Ammon's horn (tissue), 1 donor: Measurements from ENCODE around the gene SPHK1.
"Not testable (repeated sequence)": the region's sequence is repeated elsewhere in the genome, so short reads cannot be mapped to it uniquely, and the experiment has no call there.

Experiments
- DNase-seq: peaks from one replicate; pipeline ENCODE4 v3.0.0-alpha.2; 2016; ENCODE audit warnings: low spot score

The SPHK1 gene, protein sequence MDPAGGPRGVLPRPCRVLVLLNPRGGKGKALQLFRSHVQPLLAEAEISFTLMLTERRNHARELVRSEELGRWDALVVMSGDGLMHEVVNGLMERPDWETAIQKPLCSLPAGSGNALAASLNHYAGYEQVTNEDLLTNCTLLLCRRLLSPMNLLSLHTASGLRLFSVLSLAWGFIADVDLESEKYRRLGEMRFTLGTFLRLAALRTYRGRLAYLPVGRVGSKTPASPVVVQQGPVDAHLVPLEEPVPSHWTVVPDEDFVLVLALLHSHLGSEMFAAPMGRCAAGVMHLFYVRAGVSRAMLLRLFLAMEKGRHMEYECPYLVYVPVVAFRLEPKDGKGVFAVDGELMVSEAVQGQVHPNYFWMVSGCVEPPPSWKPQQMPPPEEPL

GRCh38 chr17:76384222-76384986 lies at the start of gene SPHK1:
TSS of gene SPHK1 (plus strand) at chr17:76384609. CDS start at chr17:76385645, 1,036 bp downstream.
- DNase-seq, result peak; percentile 27

GRCh38 chr17:76335716-76336381 lies 48.6 kb upstream of the SPHK1 start:
- DNase-seq, result no peak

DNA sequence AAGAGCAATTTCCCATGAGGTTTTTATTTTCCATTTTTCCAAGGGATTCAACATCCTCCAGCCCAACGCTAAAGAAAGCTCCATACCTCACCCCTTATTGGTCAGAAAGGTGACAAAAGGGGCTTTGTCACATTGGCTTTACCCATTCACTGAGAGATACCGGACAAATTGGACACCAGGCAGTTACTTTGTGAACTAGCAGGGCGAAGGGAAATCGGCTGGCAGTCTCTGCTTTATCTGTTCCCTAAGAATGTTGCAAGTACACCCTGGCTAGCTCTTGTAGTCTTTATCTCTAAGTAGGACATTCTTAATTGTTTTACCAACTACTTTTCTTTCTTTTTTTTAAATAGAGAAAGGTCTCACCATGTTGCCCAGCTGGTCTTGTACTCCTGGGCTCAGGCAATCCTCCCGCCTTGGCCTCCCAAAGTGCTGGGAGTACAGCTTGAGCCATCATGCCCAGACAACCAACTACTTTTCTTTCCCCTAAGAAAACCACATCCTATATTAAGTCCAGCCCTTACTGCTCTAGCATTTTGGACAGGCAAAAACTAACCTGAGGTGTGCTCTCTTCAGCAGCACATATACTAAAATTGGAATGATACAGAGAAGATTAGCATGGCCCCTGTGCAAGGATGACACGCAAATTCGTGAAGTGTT lies 47.5 kb upstream of the SPHK1 start:
- DNase-seq, result no peak

DNA sequence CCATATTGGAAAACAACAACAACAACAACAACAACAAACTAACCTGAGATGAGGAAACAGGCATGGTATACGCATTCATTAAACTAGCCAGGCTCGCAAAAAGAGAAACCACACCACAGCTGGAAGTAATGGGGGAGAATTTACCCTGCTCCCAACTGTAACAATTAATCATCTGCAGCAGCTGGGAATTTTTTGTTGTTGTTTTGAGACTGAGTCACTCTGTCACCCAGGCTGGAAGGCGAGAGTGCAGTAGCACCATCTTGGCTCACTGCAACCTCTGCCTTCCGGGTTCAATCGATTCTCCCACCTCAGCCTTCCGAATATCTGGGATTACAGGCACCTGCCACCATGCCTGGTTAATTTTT lies 47.0 kb upstream of the SPHK1 start:
- no peak for DNase-seq

DNA sequence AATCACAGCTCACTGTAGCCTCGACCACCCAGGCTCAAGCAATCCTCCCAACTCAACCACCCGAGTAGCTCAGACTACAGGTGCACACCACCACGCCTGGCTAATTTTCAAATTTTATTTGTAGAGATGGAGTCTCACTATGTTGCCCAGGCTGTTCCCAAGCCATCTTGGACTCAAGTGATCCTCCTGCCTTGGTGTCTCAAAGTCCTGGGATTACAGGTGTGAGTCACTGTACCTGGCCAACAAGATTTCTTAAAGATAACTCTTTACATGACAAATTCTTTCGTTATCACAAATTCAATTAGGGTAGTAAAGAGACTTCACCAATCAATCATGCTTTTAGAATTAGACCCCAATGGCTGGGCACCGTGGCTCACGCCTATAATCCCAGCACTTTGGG lies 43.1 kb upstream of the SPHK1 start:
- DNase-seq, result no peak

DNA sequence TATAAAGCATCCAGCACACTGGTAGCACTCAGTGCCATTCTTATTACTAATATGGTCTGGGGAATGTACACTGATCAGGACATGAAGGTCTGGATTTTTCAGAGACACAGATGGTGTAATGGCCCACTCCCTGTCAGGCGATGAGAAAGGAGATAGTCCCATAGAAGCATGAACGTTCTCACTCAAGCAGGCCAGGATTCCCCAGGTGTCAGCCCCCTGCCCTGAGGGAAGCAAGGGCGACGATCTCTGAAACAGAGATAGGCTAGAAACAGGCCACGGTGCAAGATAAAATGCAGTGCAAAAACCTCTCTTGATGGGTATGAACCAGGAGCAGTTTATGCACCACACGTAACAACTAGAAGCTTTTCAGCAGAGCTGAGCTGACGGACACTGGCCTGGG lies 41.3 kb upstream of the SPHK1 start:
- no peak for DNase-seq

DNA sequence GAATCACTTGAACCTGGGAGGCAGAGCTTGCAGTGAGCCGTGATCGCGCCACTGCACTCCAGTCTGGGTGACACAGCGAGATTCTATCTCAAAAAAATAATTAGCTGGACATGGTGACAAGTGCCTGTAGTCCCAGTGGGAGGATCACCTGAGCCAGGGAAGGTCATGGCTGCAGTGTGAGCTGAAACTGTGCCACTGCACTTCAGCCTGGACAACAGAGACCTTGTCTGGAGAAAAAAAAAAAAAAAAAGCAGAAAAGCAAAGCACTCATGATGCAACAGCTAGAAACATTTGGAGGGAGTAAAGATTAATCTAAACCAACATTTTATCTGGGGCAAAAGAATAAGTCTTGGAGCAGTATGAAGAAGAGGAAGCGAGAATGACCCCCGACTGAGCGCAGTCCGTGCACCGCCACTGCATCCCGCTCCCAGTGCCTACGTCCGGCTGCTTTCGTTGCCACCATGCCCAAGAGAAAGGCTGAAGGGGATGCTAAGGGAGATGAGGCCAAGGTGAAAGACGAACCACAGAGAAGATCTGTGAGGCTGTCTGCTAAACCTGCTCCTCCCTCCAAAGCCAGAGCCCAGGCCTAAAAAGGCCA lies 38.9 kb upstream of the SPHK1 start:
- DNase-seq, result no peak

GRCh38 chr17:76346936-76347335 lies 37.5 kb upstream of the SPHK1 start:
- not testable (repeated sequence) for DNase-seq

DNA sequence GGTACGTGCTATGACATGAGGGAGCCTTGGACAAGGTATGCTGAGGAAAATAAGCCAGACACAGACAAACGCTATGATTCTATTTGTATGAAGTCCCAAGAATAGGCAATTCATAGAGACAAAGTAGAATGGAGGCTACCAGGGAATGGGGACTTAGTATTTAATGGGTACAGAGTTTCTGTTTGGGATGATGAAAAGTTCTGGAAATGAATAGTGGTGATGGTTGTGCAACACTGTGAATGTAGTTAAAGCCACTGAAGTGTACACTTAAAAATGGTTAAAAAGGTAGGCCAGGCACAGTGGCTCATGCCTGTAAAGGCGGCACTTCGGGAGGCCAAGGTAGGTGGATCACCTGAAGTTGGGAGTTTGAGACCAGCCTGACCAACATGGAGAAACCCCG lies 33.9 kb upstream of the SPHK1 start:
- no peak for DNase-seq

GRCh38 chr17:76351526-76352071 lies 32.8 kb upstream of the SPHK1 start:
- DNase-seq, result no peak

DNA sequence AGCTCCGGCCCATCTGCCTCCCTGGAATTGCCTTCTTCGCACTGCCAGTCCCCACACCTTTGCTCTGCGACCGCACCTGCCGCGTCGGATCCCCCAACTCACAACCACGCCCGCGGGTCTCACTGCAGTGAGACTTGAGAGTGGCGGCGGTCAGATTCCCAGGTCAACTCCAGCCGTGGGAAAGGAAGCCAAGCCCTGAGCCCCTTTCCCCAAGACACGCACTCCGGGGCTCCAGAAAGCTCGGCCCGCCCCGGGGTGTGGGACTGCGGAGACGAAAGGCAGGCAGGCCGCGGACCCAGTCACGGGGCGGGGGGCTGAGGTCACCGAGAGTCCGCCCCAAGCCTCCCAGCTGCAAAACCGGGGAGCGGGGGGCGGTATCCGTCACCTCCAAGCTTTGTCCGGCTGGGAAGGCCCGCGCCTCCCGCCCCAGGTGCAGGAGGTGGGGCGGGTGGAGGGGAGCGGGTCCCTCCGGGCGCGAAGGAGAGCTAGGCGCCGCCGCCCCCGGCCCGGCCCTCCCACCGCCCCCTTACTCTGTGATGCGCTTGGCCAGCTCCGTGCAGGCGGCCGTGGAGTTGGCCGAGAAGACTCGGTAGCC lies 31.3 kb upstream of the SPHK1 start:
- no peak for DNase-seq

- peak; percentile 94 for DNase-seq
These were observed 30.7 kb upstream of the SPHK1 start, which contains the start of gene PRPSAP1 for GRCh38 chr17:76353599-76354316. TSS of gene PRPSAP1 (minus strand) at chr17:76353916. CDS start at chr17:76353703, 213 bp downstream.

DNA sequence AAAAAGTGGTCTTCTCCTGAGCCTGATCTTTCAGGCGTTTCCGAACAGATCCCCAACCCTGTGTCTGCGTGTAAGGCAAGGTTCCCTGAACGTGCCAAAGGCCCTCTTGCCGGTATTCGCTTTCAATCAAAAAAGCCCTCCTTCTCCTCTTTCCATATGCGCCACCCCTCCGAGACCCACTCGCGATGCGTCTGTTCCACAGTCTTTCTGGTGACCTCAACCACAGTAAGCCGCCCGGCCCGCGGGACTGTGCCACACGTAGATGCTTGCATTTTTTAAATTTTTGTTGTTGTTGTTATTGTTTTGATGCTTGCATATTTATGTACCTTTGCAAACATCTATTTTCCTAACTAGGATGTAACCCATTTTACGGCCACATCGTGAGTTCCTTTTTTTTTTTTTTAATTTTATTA lies 30.1 kb upstream of the SPHK1 start:
- no peak for DNase-seq

- DNase-seq, result no peak
These were observed 29.6 kb upstream of the SPHK1 start for GRCh38 chr17:76354747-76355310.

DNA sequence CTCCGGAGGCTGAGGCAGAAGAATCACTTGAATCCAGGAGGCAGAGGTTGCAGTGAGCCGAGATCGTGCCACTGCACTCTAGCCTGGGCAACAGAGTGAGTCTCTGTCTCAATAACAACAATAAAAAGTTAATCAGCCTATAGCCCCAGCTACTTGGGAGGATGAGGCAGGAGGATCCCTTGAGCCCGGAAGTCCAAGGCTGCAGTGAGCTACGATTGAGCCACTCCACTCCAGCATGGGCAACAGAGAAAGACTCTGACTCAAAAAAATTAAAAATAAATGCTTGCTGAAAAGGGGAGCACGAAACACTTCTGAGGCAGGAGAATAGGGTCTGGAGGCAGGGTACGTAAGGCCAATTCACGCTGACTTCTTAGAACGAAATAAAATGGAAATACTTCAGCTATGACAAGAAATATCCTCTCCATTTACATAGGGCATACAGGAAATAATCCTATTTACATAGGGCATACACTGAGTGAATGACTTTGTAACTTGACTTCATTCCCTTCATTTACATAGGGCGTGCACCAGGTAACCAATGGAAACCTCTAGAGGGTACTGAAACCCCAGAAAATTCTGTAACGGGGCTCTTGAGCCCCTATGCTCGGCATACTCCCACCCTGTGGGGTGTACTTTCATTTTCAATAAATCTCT lies 27.5 kb upstream of the SPHK1 start:
- DNase-seq, result no peak

DNA sequence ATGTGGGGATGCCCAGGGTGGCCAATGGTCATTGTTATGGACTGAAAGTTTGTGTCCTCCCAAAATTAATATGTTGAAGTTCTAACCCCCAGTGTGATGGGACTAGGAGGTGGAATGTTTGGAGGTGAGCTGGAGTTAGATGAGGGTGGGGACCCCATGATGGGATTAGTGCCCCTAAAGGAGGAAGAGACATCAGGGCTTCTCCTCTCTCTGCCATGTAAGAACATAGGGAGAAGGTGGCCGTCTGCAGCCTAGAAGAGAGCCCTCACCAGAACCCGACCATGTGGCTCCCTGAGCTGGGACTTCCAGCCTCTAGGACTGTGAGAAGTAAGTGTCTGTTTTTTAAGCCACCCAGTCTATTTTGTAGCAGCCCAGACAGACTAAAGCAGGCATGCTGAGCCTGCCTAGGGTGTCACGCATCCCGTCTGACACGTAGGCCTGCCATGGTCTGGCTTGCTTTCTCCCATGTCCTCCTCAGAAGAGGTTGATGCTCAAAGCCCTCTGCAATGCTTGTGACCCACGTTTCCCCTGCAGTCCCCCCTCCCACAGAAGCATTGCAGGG lies 26.7 kb upstream of the SPHK1 start:
- no peak for DNase-seq

GRCh38 chr17:76359375-76359774 lies 25.0 kb upstream of the SPHK1 start:
- no peak for DNase-seq

DNA sequence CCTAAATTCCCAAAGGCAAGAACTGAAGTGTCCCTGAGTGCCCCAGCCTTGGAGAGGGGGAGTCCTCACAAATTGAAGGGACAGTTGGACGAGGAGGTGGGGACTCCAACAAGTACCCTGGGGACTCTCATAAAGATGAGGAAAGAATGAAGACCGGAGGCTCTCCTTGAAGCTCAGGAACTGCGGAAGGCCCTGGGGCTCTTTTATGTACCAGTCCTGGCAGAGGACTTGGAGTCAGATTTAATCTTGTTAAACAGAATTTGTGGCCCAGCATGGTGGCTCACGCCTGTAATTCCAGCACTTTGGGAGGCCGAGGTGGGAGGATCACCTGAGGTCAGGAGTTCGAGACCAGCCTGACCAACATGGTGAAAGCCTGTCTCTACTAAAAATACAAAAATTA lies 24.6 kb upstream of the SPHK1 start:
- not testable (repeated sequence) for DNase-seq

DNA sequence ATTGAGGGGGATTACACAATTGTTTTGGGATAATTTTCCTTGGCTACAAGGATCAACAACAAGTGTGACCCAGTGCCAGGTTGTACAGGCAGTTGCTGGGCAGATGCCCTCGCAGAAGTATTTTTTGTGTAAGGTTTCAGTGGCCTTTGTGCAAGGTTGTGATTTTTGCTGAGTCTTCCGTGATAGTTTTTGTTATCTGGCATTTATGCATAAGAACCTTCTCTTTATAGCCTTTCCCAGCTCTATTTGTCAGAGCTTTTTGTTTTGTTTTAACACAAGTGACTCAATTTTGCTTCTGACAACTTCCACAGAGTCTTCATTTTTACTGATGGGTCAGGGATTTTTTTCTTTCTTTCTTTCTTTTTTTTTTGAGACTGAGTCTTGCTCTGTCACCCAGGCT lies 23.9 kb upstream of the SPHK1 start:
- DNase-seq, result no peak
